ENCODE measurements around the gene MUS81. TPM values are rescaled to one million over a fixed set of nuclear protein-coding genes. Genes with fewer than 3 reads are reported as not detected.

Gene MUS81
- total RNA-seq, 1 donor from 2014 or later, result 71.8 TPM

DNA sequence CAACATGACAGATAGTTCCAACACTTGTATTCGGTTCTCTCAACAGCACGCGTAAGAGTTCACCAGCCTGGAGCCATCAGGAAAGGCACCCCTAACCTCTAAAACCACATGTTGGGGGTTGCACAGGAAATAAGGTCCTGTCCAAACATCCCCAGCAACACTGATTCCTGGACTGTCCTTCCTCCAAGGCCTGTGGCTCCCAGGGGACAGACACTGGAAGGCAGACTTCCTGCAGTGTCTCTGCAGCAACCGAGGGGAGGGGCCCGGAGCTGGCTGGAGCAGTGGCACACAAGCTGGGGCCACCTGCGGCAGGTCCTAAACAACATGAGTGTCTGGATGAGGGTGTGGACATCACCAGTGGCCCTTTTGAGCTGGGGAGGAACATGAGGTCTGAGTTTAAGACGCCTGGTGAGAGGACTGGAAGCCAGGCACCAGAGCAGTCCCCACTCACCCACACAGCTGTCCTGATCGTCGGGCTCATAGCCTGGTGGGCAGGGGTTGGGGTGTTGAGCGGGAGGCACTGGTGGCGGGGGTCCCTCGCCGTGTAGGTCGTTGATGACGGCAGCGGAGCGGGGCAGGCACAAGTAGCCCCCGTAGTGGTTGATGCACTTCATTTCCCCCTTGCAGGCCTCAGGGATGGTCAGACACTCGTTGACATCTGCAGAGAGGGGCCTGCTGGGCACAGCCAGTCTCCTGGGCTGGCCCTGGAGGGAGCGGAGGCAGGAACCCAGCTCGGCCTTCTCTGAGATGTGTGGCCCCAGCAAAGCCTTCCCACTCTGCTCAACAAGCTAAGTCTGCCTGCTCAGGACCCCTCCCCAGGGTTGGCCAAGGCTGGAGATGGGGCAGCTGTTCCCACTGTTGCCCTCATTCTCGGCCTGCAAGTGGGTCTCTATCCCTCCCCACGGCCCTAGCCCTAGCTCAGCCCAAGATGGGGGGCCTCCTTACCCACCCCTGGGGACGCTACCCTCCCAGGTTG, 10.8 kb downstream of the MUS81 start:
- TF ChIP-seq, protein P1, sequence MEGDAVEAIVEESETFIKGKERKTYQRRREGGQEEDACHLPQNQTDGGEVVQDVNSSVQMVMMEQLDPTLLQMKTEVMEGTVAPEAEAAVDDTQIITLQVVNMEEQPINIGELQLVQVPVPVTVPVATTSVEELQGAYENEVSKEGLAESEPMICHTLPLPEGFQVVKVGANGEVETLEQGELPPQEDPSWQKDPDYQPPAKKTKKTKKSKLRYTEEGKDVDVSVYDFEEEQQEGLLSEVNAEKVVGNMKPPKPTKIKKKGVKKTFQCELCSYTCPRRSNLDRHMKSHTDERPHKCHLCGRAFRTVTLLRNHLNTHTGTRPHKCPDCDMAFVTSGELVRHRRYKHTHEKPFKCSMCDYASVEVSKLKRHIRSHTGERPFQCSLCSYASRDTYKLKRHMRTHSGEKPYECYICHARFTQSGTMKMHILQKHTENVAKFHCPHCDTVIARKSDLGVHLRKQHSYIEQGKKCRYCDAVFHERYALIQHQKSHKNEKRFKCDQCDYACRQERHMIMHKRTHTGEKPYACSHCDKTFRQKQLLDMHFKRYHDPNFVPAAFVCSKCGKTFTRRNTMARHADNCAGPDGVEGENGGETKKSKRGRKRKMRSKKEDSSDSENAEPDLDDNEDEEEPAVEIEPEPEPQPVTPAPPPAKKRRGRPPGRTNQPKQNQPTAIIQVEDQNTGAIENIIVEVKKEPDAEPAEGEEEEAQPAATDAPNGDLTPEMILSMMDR (conservative IDR thresholded peaks at IDR 0.05; ENCODE audit: low read depth, low read length), result no peak
- no peak for DNase-seq (ENCODE audit: low read depth)
- H3K4me3 ChIP-seq (ENCODE audit: low read depth, low read length), result no peak overlapping the region

DNA sequence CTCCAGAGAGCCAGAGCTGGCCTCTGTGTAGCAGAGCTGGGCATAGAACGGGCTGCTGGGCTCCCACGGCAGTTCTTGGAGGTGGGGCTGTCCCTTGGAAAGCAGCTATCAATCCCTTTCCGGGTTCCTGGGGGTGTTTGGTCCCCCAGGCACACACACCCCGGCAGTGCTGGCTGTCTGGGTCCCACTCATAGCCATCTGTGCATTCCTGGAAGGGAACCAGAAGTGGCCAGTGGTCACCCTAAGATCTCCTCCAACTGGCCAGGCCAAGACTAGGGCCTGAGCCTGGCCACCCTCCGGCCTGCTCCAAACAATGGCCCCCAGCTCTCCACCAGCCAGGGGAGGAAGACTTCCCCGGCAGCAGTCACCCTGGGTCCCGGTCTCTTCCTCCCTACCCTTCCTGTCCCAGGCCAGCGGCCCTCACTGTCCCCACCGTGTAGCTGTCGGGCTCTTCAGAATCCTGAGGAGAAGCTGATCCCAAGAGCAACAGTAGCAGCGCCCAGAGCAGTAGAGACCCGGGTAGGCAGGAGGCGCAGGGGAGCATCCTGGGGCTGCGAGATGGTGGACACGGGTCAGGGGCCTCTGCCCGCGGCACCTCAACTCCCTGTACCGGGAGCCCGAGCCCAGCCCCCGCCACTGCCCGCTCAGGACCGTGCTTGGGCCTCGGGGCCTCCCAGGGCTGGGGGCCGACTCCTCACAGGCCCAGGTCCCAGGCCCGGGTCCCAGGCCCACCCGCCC, 11.7 kb downstream of the MUS81 start:
- DNase-seq (ENCODE audit: low read depth), result no peak
- peak overlapping the region; percentile 80 for H3K4me3 ChIP-seq (ENCODE audit: low read depth, low read length)
- TF ChIP-seq, protein P1 (conservative IDR thresholded peaks at IDR 0.05; ENCODE audit: low read depth, low read length), result peak; percentile 3

DNA sequence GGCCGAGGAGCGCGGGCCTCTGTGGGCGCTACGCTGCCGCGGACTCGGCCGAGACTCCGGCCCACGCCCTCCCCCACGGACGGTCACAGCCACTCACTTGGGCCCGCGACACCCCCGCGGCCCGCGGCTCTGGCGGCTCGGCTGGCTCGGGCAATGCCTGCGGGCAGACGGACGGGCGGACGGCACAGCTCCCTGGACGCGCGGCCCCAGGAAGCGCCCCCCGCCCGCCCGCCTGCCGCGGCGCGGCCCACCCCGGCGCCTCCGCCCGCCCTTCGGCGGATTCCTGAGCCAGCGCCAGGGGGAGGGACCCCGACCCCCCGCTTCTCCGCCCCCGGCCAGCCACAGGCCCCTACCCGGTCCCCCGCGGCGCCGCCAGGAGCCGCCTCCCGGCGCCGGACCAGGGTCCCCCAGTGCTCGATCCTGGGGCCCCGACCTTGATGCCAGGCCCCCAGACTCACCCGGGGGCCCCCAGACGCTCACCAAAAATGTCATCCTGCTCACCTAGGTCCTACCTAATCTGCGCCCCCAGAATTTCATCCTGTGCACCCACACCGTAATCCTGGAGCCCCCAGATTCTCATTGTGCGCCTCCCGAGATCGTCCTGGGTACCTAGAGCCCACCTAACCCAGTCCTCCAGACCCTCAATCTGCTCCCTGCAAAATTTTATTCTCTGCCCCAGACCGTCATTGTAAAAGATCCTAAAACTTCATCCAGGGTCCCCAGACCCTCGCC, 12.5 kb downstream of the MUS81 start, which contains the start of gene EFEMP2:
Gene EFEMP2, minus strand, starts transcription at position 215 of the 732 bp plus-strand sequence. CDS start 446 bp downstream, outside the sequence.
- no peak for DNase-seq (ENCODE audit: low read depth)
- TF ChIP-seq, protein P1 (conservative IDR thresholded peaks at IDR 0.05; ENCODE audit: low read depth, low read length), result no peak

DNA sequence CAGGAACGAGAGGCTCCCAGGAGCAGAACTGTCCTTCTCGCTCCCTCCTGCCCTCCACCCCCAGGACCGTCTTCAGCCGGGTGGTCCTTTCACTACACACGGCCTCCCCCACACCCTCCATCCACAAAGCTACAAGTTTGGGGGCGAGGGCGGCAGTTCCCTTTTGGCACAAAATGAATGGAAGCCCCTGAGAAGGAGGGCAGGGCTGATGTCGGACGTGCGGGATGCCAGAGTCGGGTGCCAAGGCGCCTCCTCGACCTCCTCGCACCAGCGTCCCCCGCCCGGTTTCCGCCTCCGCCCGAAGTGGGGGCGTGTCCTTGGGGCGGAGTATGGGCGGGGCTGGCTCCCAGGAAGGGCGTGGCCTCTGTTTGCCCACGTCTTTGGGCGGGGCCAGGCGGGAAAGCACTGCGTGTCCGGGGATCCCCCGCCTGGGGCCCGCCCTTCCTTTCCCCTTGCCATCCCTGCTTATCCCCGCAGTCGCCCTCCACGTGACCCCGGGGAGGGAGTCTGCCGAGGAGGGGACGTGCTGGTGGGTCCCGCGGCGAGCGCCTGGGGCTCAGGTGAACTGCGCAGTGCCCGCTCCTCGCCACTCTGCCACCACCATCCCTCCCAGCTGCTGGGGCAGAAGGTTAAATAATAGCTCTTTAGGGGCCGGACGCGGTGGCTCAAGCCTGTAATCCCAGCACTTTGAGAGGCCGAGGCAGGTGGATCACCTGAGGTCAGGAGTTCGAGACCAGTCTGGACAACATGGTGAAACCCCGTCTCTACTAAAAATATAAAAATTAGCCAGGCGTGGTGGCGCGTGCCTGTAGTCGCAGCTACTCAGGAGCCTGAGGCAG, 13.3 kb downstream of the MUS81 start:
- TF ChIP-seq, protein P1 (conservative IDR thresholded peaks at IDR 0.05; ENCODE audit: low read depth, low read length), result no peak
- H3K4me3 ChIP-seq (ENCODE audit: low read depth, low read length), result peak overlapping the region; percentile 80
- DNase-seq (ENCODE audit: low read depth), result no peak

More for the DNA sequence above, 12.5 kb downstream of the MUS81 start, which contains the start of gene EFEMP2:
- peak within 1 kb of the TSS; percentile 80 for H3K4me3 ChIP-seq (ENCODE audit: low read depth, low read length)

DNA sequence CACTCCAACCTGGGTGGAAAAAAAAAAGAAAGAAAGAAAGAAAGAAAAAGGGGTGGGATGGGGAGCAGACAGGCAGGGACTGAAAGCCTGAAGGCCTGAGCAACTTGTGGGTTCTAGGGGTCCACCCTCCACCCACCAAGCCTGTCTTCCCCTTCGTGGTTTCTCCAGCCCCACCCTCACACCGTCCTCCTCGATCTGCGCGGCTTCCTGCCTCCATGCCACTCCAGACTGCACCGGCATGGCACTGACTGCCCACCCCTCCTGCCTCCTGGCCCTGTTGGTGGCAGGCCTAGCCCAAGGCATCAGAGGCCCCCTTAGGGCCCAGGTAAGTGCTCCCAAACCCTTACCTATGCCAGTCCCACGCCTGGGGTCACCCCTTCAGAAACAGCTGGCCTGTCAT, 19.4 kb downstream of the MUS81 start, which contains the start of gene CTSW:
Gene CTSW, plus strand, starts transcription at position 221 of the 400 bp plus-strand sequence. Its CDS starts 18 bp downstream, at position 239.
- no peak for DNase-seq (ENCODE audit: low read depth)
- TF ChIP-seq, protein P1 (conservative IDR thresholded peaks at IDR 0.05; ENCODE audit: low read depth, low read length), result no peak
- H3K4me3 ChIP-seq (ENCODE audit: low read depth, low read length), result no peak within 1 kb of the TSS
